Measurements from ENCODE around the gene PBX1.

The PBX1 gene

DNA sequence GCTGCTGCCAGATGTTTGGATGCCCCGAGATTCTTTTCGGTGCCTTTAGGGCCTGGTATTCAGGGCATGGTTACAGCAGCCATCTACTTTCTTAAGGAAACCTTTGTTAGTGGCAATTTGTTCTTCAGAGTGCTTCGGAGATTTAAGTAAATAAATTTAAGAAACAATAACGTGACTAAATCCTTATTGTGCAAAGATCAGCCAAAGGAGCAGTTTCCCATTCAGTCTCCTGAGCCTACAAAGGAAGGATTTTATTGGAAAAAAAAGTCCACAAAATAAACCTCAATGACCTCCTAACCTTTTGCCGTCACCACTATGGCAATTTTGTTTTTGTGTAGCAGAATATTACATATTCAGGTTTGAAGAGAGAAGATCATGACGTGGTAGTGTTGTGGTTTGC is 231.1 kb downstream of the PBX1 start:
- DNase-seq: no peak

DNA sequence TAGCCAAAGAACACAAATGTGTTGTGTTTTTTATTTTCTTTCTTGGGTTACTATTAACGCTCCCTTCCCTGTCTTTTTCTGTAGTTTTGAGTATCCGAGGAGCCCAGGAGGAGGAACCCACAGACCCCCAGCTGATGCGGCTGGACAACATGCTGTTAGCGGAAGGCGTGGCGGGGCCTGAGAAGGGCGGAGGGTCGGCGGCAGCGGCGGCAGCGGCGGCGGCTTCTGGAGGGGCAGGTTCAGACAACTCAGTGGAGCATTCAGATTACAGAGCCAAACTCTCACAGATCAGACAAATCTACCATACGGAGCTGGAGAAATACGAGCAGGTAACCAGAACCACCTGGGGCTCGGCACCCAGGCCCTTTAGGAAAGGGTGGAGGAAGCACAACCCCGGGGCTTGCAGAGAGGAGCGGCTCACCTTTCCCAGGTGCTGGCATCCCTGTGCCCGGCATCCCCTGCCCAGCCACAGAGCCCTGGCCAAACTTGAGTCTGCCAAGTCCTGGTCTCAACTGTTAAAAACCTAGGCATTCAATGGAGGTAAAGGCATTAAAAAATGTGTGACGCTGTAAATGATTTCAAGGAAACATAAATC is 233.5 kb downstream of the PBX1 start:
- no peak for DNase-seq

DNA sequence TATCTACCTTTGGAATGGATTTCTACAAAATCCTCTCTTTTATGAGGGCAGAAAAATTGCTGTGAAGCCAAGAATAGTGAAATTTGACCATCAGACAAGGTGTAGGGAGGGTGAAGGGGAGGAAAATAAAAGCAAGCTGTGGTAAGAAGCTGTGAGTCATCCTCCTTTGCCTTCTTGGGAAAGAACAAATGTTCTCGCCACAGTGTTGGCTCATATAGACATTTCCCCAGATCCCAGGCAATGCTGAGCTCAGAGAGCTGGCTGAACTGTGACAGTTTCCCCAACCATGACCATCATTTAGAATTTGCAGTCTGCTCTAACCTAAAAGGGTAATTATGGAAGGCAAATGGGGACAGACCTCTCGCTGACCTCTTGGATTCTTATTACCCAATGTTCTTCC is 235.4 kb downstream of the PBX1 start:
- no peak for DNase-seq

DNA sequence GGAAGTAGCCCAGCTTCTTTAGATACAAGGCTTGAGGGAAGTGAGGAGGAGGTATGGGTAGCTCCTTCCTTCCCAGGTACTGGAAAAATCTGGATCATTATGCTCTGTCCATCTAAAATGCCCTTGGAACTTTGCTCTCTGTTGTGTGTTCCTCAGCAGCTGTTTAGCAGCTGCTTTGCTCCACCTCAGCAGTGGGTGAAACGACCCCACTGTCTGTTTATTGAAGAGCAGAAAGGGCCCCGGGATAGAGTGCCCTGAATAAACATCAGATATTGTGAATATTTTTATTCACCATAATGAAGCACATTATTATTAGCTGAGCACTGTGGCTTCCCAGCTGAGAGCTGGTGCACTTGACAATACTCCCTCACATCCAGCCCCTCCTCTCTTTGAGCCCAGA is 237.9 kb downstream of the PBX1 start:
- no peak for DNase-seq

DNA sequence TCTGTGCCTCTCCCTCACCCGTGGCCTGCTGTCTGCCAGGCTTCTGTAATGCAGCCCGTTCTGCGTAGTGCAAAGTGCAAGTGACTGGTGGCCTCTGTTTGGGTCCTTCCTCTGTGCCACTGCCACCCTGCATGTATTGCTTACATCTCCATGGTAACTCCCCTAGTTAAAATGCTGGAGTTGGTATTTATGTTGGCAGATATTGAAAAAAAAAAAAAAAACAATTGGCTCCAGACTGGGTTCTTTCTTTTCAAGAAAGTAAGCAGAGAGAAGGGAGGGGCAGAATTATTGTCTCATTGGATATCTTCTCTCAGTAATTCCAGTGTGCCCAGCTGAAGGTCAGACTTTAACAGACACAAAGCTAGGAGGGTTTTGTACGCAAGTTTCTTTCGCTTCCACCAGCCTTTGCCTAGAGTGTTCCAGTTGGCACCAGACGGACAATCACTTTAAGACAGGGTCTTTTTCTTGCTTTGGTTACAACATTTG is 242.3 kb downstream of the PBX1 start:
- no peak for DNase-seq

DNA sequence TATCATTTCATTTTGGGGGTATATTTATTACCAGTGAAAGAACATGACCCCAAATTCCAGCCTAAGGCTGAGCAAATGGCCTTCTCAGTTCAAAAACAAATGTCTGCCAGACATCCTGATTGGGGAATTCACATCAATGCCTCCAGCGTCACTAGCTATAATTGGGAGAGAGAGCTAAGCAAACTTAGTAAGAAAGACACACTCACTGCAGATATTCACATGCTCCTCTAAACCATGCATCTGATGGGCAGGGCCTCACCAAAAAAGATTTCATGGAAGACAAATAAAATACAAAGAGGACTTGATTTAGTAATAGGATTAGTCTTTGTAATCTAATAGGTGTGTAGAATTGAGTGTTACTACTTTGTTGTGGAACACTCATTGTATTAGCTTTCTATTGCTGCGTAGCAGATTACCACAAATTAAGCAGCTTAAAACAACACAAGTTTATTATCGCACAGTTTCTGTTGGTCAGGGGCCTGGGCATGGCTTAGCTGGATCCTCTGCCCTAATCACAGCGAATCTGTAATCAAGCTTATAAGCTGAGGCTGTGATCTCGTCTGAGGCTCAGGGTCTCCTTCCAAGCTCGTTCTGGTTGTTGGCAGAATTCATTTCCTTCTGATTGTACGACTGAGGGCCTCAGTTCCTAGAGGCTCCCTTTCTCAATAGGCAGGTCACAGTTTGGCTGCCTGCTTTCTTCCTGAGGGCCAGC is 243.0 kb downstream of the PBX1 start:
- DNase-seq: no peak

DNA sequence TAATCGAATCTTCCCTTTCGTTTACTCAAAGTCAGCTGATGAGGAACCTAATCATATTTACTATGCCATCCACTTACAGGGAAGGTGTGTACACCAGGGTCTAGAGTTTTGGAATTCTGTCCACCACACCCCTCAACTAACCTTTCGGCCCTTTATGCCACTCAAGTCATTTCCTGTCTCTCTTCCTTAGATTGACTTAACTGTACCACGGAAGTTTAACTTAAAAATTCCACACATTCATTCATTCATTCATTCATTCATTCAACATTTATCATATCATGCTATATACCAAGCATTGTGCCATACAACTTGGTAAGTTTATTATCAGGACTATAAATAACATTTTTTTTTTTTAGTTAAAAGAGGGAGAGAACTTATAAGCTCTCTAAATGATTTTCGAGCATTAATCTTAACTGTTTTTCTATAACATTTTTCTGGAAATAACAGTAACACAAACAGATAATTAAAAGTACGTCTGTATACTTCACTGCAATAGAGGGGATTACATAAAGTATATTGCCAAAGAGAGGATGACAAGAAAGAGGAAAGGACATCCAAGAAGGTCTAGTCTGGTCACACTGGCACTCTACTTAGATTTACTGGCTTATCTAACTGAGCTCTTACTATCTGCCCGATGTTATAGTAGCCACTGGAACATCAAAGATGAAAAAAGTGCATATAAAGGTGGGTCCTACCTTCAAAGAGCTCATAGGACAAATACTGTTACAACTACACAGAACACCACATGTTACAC is 243.7 kb downstream of the PBX1 start:
- no peak for DNase-seq

DNA sequence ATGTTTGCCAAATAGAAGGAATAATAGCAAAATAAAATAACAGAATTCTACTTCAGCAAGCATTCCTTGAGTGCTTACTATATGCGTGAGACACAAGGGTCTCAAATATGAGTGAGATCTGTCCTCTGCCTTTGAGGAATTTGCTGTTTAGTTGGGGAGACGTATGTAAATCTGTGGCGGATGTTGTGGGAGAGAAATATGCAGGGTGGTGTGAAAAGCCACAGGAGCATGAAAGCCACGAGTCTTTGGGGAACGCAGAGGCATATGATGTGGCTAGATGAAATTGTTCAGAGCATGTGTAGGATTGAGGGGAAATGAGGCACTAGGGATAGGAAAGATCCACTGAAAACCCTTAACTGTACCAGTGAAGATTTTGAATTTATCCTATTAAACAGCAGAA is 244.4 kb downstream of the PBX1 start:
- DNase-seq: no peak

DNA sequence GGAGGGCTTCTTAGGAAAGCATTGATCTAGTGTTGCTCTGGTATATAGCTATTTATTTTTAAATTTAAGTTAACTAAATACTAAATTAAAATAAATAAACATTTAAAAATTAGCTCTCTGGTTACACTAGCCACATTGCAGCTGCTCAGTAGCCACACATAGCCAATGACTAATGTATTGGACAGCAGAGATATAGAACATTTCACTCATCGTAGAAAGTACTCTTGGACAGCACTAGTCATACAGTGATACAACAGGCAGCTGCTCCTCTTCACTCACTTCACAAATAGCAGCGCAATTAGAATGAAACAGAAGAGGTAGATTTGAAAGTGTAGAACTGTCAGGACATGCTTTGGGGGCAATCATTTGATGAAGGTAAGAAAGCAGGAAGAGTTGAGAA is 245.4 kb downstream of the PBX1 start:
- DNase-seq: no peak

DNA sequence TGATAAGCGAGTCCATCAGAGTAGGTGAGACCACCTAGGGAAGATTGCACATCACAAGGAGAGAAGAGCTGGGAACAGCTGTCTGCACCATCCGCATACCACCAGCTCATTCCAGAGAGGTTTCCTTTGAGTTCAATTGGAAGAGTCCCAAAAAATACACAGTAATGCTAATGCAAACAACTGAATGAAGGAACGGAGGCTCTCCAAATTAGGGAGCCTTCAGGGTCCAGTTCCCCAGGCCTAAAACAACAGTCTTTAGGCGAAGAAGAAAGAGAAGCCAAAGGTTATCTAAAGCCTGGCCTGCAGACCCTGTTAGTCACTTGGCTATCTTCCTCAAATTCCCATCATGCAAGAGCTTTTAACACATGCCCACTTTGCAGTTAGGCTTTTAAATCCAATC is 246.4 kb downstream of the PBX1 start:
- DNase-seq: no peak

DNA sequence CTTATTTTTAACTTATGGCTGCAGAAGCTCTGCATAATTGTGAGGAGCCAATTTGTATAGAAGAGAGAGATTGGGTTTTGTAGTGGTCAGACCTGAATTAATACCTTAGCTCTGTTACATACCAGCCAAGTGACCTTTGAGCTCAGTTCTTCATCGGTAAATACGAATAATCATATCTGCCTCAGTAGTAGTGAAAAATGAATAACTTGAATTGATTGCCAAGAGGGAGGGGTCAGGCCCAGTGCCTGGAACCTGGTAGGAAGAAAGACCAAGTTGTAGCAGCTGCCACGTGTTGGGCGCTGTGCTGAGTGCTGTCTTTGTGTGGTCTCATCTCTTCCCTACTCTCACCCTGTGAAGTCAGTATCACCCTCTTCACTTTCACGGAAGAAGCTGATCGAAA is 247.5 kb downstream of the PBX1 start:
- no peak for DNase-seq

DNA sequence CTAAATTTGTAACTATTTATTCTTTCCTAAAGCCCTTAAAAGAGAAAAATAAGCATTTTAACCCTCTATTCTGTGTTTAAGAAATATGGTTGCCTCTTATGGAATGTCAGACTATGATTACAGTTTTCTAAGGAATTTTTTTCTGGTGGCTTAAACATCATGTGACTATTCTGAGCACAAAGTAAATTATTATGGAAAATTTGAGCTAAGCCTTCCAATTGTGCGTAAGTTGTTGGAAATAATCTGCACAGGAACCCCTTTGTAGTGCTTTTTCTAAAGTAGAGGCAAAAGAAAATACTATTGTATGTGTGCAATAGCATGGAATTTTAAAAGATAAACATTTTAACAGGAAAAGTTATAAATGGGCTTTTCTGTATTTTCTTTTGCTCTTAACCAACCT is 254.8 kb downstream of the PBX1 start:
- DNase-seq: no peak

DNA sequence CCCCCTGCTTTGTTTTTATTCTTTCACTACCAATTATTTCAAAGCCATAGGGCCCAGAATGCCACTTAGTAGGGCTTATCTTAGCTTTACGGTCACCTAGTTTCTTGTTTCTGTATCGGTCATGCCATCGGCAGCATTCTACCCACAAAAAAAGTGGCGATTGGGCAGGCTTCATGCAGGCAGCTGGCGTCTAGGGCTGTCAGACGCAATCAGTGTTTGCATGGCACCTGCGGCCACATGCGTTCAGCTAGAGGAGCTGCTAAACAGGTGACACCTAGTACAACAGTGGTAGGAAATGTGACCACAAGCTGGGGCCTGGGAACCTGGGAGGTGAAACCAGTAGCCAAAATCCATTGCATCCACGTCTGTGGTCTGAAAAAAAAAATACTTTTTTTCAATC is 262.7 kb downstream of the PBX1 start:
- no peak for DNase-seq

DNA sequence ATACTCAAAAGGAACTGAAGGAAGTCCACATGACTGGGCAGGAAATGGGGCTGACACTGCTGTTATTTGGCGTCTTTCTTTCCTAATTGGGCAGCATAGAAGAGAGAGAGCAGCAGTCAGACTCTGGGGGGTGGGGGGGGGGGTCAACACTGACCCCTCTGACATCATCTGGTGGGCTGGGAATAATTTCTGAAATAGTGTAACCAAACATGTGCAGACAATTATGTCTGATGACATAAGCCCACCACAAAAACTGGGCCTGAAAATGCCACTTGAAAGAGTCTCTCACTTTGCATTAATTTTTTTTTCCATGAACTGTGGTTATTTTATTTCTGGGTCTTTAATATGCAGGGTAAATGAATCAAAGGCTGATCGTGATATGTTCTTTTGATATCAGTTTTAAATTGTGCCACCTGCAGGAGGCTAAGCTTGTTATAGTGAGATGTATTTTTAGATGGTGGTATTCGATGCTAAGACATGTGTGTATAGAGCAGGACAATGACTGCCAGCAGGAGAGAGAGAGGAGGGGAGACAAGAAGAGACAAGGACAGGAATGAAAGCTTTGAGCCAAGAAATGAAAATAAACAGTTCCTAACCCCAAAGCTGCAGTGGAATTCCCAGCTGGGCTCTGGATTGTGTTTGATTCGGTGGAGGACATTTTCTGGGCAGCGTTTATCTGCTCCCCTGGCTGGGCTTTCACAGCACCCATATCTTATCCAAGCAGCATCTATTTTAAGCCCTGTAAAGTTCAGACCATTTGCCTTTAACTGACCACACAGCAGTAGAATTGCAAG is 264.7 kb downstream of the PBX1 start:
- no peak for DNase-seq

DNA sequence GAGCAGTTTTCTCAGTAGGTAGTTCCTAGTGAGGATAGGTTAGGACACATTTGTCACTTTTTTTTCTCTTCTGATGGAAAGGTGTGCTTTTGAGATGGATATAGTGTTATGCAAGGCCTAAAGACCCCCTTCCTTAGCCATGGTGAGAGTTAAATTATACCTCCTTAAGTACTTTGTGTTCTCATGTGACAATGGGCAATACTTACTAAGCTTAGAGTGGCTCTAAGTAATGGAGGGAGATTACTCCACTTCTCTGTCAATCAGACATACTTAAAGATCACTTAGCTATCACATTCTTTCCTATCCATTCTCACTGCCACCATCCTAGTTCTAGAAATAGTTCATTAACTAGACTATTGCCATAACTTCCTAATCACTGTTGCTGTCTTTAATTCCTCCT is 265.6 kb downstream of the PBX1 start:
- DNase-seq: no peak

DNA sequence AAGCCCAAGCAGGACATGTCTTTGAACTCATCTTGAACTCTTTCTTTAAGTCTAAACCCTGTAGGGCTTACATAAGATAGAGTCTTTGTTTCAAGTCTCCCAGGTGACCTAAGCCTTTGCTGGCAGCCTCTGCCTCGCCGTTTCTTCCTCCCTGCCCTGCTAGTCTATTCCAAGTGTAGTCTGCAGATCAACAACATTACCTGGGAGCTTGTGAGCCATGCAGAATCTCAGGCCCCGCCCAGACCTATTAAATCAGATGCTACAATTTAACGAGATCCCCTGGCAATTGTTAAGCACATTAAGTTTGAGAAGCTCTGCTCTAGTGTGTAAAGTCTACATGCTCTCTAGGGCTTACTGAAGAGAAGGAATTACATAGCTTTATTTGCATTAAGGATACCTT is 271.6 kb downstream of the PBX1 start:
- no peak for DNase-seq

DNA sequence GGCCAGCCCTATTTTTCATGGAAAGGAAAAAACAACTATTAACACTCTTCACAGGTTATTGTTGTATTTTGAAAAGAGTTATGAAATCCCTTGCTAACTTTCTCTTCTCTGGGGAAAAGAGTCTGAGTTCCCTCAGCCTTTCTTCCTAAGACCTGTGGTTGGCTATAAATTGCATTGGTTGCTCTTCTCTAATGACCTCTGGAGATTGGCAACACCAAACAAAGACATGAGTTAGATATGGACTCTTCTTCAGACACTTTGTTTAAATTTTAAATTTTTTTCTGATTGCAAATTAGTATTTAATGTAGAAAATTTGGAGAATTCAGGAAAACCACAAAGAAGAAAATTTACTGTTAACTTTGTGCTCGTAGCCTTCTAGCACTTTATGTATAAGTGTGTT is 275.7 kb downstream of the PBX1 start:
- DNase-seq: no peak

DNA sequence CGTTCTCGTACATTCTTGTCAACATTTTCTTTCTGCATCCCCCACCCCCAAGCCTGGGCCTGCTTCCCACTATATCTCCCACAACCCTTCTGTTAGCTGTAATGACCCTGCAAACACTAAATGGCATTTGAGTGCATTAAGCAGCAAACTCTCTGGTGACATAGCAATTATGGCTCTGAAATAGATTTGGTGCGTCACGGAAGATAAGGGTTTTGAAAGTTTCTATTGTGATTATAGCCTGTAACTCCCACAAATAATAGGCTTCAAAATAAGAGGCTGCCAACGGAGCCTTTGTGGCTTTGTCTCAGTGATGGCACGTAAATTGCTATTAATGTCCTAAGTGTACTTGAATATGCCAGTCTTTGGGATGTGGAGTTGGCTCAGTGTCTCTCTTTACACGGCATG is 277.6 kb downstream of the PBX1 start:
- DNase-seq: no peak

DNA sequence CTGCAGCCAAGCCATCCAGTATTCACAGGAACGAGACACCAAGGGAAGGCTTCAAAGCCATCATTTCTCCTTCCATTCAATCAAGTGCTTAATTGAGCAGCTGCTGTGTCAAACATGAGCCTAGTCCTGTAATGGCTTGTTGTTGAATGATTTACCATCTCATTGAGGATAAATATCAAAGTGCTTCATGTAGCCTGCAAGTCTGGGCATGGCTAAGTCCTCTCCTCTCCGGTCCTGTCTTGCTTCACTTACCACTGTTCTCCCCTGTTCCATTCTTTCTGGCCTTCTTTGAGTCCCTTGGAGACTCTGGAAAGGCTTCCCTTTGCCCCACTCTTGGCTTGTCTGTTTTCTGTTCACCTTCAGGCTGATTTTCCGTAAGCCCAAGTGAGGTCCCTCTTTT is 279.8 kb downstream of the PBX1 start:
- DNase-seq: no peak

DNA sequence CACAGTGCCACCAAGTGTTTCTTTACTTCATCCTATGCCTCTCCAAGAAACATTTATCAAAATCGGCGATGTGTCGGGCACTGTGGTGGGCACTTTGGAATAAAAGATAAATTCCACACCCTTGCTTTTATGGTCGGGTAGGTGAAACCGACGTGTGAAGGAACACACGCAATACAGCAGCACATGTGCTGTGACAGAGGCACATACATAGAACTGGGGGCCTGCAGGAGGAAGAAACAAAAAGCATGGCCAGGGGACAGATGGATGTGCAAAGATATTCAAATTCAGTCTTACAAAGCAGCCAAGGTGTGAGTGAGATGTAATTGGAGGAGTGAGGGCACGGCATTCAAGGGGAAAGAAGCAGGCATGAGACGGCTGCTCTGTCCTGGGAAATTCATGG is 282.0 kb downstream of the PBX1 start:
- no peak for DNase-seq

DNA sequence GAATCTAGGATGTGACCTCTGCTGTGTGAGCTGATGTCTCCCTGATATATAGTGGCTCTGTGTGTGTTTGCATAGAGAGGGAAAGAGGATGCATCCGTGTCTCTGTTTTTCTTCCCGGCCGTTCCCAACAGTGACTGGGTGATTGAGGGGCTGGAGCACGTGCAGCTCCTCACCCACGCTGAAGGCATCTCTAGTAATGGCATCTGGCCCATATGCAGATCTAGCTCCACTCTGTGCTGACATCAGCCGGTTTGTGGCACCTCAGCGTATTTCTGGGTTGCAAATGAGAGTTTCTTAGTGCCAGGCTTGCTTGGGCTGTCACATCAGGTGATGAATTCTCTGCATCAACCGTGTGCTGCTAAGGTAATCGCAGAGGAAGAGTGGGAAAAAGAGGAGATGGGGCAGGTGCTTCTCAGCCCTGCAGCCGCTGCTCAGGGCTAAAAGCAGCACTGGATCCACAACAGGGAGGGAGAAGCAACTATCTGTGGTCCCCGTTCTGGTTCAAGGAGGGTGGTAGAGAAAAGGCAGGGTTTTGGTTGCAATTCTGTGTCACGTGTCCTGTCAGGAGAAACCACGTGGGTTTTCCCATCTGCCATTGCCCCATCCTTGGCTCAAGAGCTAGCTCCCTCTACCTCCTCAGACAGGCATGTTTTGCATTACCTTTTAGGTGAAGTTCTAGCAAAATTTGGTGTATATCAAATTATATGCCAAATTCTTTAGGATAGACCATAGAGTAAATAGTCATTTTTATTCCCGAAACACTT is 282.9 kb downstream of the PBX1 start:
- no peak for DNase-seq

DNA sequence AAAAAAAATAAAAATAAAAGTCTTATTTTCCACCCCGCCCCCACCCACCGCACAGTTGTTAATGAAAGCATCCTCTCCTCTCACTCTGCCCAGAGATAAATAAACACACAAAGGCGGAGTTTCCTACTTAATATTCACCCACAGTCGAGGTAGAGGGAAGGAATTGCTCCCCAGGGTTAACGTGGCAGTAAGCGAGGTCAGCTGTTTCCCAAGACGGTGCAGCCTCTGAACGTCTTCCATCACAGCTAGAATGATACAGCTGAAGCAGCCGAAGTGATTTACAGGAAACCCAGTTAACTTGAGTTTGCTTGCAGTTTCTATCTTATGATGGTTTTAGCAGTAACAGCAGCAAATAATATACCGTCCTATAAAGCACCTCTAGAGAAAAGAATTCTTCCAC is 283.9 kb downstream of the PBX1 start:
- DNase-seq: no peak

Measured in central memory CD4-positive, alpha-beta T cell (primary cell).